HG03521 (cell line): ENCODE measurements around the gene KRT86.

ENCODE experiments used
- ATAC-seq: cut with Tn5 transposase; IDR thresholded peaks from one replicate; pipeline ENCODE4 v1.9.1; 2021; ENCODE audit warnings: mild to moderate bottlenecking, moderate library complexity; ENCODE audit not compliant: unreplicated experiment

The KRT86 gene

GRCh38 chr12:52352951-52353350, 78.5 kb downstream of the KRT86 start:
- no peak for ATAC-seq

- no peak for ATAC-seq
Measured at GRCh38 chr12:52353766-52354165, 79.3 kb downstream of the KRT86 start.

- no peak for ATAC-seq
Measured at GRCh38 chr12:52354200-52354599, 79.8 kb downstream of the KRT86 start.

- ATAC-seq: no peak
Measured at GRCh38 chr12:52355176-52355575, 80.7 kb downstream of the KRT86 start.

- ATAC-seq: no peak
Measured at GRCh38 chr12:52356031-52356761, 81.8 kb downstream of the KRT86 start.

GRCh38 chr12:52356762-52357580, 82.5 kb downstream of the KRT86 start:
- ATAC-seq: no peak
